GM18526 (cell line): ENCODE measurements around the gene MICU1.

ENCODE experiments used
- POLR2A ChIP-seq: IDR thresholded peaks from 3 replicates; pipeline ENCODE4 v1.6.1; 2011; ENCODE audit not compliant: insufficient read length; ENCODE audit errors: extremely low read depth

The MICU1 gene

DNA sequence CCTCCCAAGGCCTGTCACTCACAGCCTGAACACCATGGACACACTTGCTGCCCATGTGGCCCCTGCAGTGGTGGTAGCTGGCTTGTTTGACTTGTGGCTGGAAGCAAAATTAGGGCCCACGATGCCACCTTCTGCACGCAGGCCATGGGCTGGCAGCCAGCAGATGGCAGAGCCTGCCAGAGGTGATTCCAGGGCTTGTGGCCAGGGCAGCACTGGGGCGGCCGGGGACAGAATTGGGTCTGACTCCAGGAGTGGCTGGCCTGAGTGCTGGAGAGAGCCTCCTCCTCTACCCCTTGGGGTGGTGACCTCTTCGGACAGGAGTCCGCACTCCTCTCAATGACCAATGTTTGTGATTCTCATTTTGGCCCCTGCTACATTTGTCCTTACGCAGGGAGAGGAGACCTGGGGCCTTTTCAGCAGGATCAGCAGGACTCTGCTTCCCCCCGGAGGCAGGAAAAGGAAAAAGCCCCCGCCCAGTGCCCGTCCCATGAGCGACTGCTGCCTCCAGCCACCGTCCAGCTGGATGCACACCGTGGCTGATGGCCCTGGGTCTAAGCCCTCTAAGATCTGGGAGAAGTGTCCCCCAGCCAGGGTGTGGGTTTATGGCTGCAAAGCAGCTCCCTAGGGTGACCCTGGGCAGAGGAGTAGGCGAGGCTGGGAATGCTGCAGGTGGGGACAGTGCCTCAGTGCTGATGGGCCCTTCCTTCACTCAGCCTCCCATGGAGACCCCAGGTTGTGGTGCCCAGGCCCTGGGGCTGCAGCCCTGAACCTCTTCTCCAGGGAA is 297.6 kb downstream of the MICU1 start:
- no peak for TF ChIP-seq POLR2A

- no peak for TF ChIP-seq POLR2A
Measured at GRCh38 chr10:72323771-72324191, 302.1 kb downstream of the MICU1 start.

DNA sequence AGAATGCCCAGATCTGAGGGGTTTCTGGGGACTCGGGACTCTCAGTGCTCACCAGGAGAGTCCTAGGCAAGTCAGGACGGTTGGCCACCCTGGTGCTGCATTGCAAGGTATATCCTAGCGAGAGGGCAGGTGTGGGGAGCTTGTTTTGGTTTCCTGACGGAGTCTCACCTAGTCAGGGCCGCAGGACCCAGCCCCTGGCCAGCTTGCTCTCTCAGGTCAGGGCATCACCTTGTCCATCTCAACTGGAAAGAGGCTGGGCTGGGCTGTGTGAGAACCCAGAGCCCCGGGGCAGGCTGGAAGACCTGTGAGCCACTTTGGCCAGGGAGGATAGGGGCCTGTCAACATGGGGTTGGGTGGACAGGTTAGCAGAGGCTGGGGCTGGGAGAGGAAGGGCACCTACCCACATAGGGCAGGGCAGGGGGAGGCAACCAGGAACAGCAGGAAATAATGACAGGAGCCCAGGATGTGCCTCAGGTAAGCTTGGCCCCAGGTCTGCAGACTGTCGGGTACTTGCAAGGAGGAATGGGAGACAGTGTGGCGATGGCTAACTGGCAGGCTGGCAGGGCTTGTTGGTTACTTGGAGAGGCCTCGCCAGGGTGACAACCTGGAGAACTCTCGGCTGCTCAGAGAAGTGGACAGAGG is 302.6 kb downstream of the MICU1 start:
- no peak for TF ChIP-seq POLR2A

GRCh38 chr10:72322280-72323058 is 303.4 kb downstream of the MICU1 start:
- TF ChIP-seq POLR2A, result no peak

GRCh38 chr10:72322030-72322279 is 303.9 kb downstream of the MICU1 start:
- no peak for TF ChIP-seq POLR2A

GRCh38 chr10:72321248-72322029 is 304.4 kb downstream of the MICU1 start:
- TF ChIP-seq POLR2A, result no peak

DNA sequence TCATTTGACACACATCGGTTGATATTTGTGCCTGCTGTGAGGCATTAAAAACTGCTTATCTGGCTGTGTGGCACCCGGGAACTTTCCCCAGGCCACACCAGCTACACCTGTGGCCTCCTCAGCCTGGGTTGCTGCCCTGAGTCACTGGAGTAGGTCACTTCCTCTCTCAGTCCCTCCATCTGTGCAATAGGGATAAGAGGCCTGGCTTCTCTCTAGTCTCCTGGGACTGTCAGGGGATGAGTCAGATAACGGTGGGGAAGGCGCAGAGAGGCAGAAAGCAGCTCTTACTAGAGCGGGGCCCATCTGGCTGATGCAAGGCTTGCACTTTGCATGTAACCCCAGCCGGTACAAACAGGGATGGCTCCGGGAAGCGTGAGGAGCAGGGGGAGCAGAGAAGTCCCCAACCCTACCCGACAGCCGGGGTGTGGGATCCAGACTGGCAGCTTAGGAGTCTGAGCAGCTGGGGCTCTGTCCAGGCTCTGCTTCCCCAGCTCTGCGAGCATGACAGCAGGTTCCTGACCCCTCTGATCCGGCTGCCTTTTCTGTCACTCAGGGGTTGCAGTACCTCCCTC is 305.1 kb downstream of the MICU1 start:
- TF ChIP-seq POLR2A, result peak; percentile 79

DNA sequence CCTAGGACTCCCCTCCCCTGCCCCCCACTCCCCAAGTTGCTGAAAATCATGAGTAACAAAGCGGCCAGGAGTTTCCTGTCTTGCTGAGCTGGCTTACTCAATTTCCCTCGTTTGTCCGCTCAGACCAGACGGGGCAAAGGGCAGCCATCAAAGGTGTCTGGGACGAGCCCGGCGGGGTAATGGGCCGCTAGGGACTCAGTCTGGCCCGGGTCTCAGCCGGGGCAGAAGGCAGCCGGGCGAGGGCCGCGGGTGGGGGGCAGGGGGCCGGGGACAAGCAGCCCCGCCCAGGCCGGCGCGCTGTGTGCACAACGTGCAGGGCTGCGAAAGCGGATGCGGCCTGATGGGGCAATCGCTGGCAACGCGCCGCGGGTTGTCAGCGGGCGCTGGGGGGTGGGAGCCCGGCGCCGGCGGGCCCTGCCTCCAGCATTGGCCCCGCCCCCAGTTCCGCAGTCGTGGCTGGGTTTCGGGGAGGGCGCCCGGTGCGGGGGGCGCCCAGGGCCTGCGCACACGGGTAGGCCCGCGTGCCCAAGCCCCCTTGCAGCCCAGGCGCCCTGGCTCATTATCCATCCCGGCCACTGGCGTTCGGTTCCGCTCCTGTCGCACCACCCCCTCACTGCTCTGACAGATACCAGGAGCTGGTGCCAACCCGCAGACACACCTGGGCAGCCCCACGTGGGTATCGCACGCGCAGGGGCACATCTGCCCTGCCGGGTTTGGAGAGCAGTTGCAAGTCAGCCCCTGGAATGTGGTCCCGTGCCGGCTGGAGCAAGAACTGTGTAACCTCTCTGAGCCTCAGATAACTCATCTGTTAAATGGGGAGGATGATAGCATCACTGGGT is 306.2 kb downstream of the MICU1 start:
- TF ChIP-seq POLR2A, result peak; percentile 56

GRCh38 chr10:72318418-72319262 is 307.2 kb downstream of the MICU1 start:
- no peak for TF ChIP-seq POLR2A
